ENCODE measurements around the gene HMX1. TPM values are rescaled to one million over a fixed set of nuclear protein-coding genes. Genes with fewer than 3 reads are reported as not detected.

The HMX1 gene
- total and polyA plus RNA-seq, 10 of the 15 experiments (the other 5 are each of a cell fraction or from before 2014, with no cell fraction given) = not detected

- no peak for ATAC-seq
- H3K27me3 ChIP-seq (replicated peaks in 1 of 2; ENCODE audit: control insufficient read depth in 2 of 2, insufficient read depth in 2 of 2, low read length in 1 of 2) = no peaks in the 10 kb centered on the region
- no peak overlapping the region for H3K27ac ChIP-seq (ENCODE audit: control insufficient read depth, insufficient read depth)
- no peak overlapping the region for H3K4me2 ChIP-seq (ENCODE audit: control insufficient read depth, insufficient read depth)
- CTCF ChIA-PET = interaction anchor here (1.0 to 1.6 kb wide), 2 partner anchors 20 to 22 kb away, joined by 3 to 4 read pairs; no protein-coding TSS in a partner anchor
- H3K79me2 ChIP-seq (ENCODE audit: control insufficient read depth, insufficient read depth, low read length) = no peaks in the 10 kb centered on the region
- H3K4me3 ChIP-seq = no peak overlapping the region
- H3K4me1 ChIP-seq (ENCODE audit: control insufficient read depth, insufficient read depth, low read length) = no peaks in the 10 kb centered on the region; the same call in 1 of the 2 replicates
- no peaks in the 10 kb centered on the region for H3K36me3 ChIP-seq (ENCODE audit: control insufficient read depth in 2 of 2, insufficient read depth in 2 of 2, low read length in 1 of 2)
- H3K9me3 ChIP-seq (replicated peaks; ENCODE audit: control insufficient read depth, insufficient read depth, low read length) = no peaks in the 10 kb centered on the region
- no TSS peak for BruUV-seq (replicated peaks)
- no peak for DNase-seq (ENCODE audit: low read depth, low spot score)
- intact Hi-C loops (cut with micrococcal nuclease; ENCODE audit: unreplicated experiment) = no loop called here
- no peak overlapping the region for H3K9ac ChIP-seq (ENCODE audit: control insufficient read depth, insufficient read depth, low read length)
- no peaks in the 10 kb centered on the region for H4K20me1 ChIP-seq (ENCODE audit: control insufficient read depth, insufficient read depth)
- no peak for TF ChIP-seq EGR1 (IDR thresholded peaks at IDR 0.05; ENCODE audit: borderline replicate concordance in 1 of 2, low read depth in 2 of 2, low read length in 2 of 2)
- TF ChIP-seq HDAC2 (IDR thresholded peaks at IDR 0.05) = no peak
- TF ChIP-seq SP1 (IDR thresholded peaks at IDR 0.05; ENCODE audit: low read depth, low read length) = no peak
- no peak for TF ChIP-seq ZBTB4 (CRISPR knock-in tag; IDR thresholded peaks at IDR 0.05)
- TF ChIP-seq ATF7 (IDR thresholded peaks at IDR 0.05; ENCODE audit: low read depth) = no peak
- no peak for TF ChIP-seq CBFB (IDR thresholded peaks at IDR 0.05; ENCODE audit: low read depth)
- no peak for TF ChIP-seq NFXL1 (IDR thresholded peaks at IDR 0.05; ENCODE audit: borderline replicate concordance)
- no peak for TF ChIP-seq NBN (IDR thresholded peaks at IDR 0.05)
- TF ChIP-seq ZBTB11 (CRISPR knock-in tag; IDR thresholded peaks at IDR 0.05) = no peak
- no peak for TF ChIP-seq POLR2AphosphoS5 (IDR thresholded peaks at IDR 0.05; ENCODE audit: low read length)
- no peak for TF ChIP-seq CEBPB (IDR thresholded peaks at IDR 0.05; ENCODE audit: borderline replicate concordance in 1 of 2, low read depth in 2 of 2, low read length in 2 of 2)
- no peak for TF ChIP-seq CTCF (IDR thresholded peaks at IDR 0.05 in 2 of 3, conservative IDR thresholded peaks at IDR 0.05 in 1 of 3; ENCODE audit: control insufficient read depth in 2 of 3, extremely low read depth in 1 of 3, insufficient read depth in 1 of 3, low read depth in 3 of 3, low read length in 3 of 3)
- no peak for TF ChIP-seq RELB (IDR thresholded peaks at IDR 0.05; ENCODE audit: low read depth)
- no peak for TF ChIP-seq TBL1XR1 (IDR thresholded peaks at IDR 0.05; ENCODE audit: low read depth, low read length)
- TF ChIP-seq MXI1 (IDR thresholded peaks at IDR 0.05; ENCODE audit: low read depth, low read length) = no peak
- in situ Hi-C loops (cut with MboI) = no loop called here
- FAIRE-seq = no peak
- POLR2A ChIA-PET = no interaction called here
- RAD21 ChIA-PET (ENCODE audit: unreplicated experiment) = no interaction called here
- 10% methylated on average over 5 of the region's 5 CpGs for WGBS (ENCODE audit: insufficient coverage, insufficient replicate concordance, low lambda C conversion rate, missing lambda C conversion rate)
- SMC1A ChIA-PET (ENCODE audit: uncharacterized antibody, unreplicated experiment) = no interaction called here
- no peak overlapping the region for H2AFZ ChIP-seq (ENCODE audit: control insufficient read depth, low read depth, low read length)
Measured at GRCh38 chr4:8817813-8818062, 53.9 kb downstream of the HMX1 start.
